HG03457 (cell line): ENCODE measurements around the gene ZBTB48.
"Not testable (repeated sequence)": the region's sequence is repeated elsewhere in the genome, so short reads cannot be mapped to it uniquely, and the experiment has no call there.

Source experiments
- ATAC-seq: cut with Tn5 transposase; IDR thresholded peaks from one replicate; pipeline ENCODE4 v1.9.1; 2021; ENCODE audit warnings: moderate number of reproducible peaks; ENCODE audit not compliant: unreplicated experiment

ZBTB48 gene

DNA sequence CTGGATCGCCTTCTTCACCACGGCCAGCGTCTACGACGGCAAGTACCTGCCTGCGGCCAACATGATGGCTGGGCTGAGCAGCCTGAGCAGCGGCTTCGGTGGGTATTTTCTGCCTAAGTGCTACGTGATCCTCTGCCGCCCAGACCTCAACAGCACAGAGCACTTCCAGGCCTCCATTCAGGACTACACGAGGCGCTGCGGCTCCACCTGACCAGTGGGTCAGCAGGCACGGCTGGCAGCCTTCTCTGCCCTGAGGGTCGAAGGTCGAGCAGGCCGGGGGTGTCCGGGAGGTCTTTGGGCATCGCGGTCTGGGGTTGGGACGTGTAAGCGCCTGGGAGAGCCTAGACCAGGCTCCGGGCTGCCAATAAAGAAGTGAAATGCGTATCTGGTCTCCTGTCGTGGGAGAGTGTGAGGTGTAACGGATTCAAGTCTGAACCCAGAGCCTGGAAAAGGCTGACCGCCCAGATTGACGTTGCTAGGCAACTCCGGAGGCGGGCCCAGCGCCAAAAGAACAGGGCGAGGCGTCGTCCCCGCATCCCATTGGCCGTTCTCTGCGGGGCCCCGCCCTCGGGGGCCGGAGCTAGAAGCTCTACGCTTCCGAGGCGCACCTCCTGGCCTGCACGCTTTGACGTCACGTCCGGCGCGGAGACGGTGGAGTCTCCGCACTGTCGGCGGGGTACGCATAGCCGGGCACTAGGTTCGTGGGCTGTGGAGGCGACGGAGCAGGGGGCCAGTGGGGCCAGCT is at the start of gene ZBTB48:
TSS of gene ZBTB48 (plus strand) at position 621 of the 745 bp plus-strand sequence. CDS start 616 bp downstream, outside the sequence.
- peak; percentile 96 for ATAC-seq

DNA sequence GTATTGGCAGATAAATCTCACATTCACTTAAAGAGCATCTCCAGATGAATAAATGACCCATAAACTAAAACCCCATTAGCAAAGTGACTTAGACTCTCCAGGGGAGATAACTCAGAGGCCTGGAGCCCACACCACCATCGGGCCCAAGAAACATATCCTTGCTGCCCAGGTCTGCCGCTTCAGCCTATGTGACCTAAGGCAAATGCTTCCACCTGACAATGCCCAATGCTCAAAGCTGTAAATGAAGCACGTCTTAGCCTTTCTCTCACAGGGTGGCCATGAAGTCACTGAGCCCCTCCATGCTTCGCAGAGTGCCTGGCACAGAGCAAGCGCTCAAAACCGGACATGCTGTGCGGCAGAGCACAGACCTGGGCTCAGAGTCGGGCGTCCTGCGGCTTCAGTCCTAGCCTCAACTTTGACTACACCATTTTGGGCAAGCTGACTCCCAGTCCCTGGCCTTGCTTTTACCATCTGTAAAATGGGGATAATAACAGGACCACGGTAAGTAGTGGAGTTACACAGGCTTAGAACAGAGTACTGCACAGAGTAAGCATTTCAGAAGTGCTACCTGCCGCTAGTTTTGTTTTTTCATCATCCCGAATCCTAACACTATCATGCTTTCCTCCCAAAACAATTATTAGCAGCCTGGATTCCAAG is 49.2 kb upstream of the ZBTB48 start:
- ATAC-seq = no peak

GRCh38 chr1:6531996-6532395 is 47.8 kb upstream of the ZBTB48 start:
- ATAC-seq = no peak

DNA sequence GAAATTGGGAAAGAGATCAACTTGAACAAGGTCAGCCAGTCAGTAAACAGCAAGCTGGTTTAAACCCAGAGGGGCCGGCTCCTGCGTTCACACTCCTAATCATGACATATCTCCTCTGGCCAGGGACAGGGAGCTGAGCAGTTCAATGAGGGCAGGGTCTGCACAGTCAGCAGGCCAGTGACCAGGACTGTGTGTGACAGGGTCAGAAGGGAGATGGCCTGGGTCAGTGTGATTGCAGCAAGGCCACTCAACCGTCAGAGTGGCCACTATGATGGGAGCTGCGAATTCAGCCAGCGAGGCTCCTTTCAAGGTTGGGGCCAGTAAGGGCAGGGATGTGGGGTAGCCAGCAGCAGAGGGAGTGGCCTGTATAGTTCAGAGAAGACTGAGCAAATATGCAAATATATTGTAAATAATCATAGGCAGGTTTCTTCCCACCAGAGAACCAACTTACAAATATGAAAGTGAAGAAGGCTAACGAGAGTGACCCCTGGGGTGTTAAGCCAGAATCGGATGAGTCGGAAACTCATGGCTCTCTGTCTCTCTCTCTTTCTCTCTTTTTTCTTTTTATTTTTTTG is 45.5 kb upstream of the ZBTB48 start:
- no peak for ATAC-seq

DNA sequence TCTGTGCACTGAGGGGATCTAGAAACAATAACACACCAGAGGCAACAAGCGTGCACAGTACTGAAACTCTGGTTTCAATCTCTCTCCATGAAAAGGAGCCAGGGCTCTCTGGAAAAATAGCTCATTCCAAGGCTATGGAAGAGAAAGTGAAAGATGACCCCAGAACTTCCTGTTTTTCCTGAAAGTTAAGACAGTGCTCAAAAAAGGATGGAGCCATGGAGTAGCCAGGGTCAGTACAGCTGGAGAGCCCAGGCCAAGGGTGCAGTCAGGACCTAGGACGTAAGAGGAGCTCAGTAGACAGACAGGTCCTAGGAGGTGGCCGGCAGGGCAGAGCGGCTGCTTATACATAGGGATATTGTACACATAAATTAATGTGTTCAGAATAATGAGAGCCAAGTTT is 44.6 kb upstream of the ZBTB48 start:
- ATAC-seq = no peak

DNA sequence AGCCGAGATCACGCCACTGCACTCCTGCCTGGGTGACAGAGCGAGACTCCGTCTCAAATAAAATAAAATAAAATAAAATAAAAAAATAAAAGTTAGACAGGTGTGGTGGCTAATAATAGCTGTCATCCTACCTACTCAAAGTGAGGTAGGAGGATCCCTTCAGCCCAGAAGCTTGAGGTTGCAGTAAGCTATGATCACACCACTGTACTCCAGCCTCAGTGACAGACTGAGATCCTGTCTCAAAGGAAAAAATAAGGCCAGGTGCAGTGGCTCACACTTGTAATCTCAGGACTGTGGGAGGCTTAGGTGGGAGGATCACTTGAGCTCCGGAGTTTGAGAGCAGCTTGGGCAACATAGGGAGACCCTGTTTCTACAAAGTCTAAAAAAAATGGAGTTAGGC is 43.5 kb upstream of the ZBTB48 start:
- ATAC-seq = no peak

- ATAC-seq = no peak
Measured at GRCh38 chr1:6538956-6539355, 40.8 kb upstream of the ZBTB48 start.

- ATAC-seq = no peak
Measured at GRCh38 chr1:6544831-6545230, 35.0 kb upstream of the ZBTB48 start.

- no peak for ATAC-seq
Measured at GRCh38 chr1:6545276-6546112, 34.3 kb upstream of the ZBTB48 start.

DNA sequence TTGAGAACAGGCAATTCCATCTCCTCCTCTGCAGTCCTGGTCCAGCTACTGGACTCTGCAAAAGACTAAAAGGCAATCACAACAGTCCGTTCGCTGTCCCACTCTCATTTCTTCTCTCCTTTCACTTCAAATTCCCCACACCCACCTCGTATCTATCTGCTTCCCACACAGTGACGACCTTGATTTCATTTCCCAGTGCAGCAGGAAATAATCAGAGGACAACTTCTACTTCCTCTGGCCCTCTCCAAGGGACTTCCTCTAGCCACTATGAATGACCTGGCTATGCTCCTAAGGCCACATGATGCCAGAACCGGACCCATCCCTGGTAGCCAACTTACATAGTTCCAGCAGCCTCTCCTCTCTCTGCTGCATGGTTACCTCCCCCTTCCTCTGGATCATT is 33.5 kb upstream of the ZBTB48 start:
- ATAC-seq = no peak

DNA sequence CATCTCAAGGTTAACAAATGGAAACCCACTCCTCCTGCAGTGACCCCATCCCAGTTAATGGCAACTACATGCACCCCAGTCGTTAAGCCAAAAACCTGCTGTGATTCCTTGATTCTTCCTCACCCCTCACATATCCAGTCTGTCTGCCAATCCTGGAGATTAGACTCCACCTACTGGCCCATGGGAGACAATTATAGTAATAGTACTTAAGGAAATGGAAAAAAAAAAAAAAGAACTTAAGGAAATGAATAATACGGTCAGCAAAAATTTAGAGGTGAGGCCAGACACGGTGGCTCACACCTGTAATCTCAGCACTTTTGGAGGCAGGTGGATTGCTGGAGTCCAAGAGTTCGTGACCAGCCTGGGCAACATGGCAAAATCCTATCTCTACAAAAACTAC is 32.5 kb upstream of the ZBTB48 start:
- no peak for ATAC-seq

GRCh38 chr1:6554031-6554906 is 25.5 kb upstream of the ZBTB48 start, which contains the start of gene NOL9:
Gene NOL9 (minus strand): TSS chr1:6554513. CDS start chr1:6554502, 11 bp downstream.
- peak; percentile 95 for ATAC-seq

DNA sequence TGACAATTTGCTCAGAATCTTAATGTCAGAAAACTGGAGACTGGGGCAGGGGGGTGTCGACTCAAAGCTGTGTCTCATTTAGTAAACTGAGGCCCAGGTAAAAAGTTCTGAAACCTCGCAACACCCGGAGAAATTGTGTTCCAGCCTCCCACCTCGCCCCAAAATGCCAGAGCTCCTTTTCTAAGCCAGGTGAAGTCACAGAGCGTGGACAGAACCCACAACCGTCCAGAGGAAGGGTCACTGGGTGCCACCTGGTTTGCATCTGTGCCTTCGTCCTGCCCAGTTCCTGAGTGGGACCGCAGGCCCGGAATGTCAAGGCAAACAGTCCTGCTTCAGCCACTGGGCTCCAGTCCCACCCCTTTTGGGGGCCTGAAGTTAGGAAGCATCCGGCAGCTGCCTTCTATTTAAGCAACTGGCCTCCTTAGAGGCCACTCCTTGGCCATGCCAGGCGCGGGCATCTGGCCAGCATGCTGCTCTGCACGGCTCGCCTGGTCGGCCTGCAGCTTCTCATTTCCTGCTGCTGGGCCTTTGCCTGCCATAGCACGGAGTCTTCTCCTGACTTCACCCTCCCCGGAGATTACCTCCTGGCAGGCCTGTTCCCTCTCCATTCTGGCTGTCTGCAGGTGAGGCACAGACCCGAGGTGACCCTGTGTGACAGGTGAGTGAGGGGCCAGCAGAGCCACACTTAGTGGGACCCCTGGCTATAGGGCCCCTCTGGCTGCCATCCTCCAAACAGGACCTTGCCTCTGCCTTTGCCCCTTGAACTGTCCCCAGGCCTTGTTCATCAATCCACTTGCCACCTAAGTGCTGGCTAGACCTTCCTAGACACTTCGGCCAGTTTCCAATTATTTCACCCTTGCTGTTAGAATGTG is 24.7 kb upstream of the ZBTB48 start, which contains the start of gene TAS1R1:
TSS of gene TAS1R1 (plus strand) at position 401 of the 872 bp plus-strand sequence. CDS start at position 468, 67 bp downstream.
- ATAC-seq = no peak

DNA sequence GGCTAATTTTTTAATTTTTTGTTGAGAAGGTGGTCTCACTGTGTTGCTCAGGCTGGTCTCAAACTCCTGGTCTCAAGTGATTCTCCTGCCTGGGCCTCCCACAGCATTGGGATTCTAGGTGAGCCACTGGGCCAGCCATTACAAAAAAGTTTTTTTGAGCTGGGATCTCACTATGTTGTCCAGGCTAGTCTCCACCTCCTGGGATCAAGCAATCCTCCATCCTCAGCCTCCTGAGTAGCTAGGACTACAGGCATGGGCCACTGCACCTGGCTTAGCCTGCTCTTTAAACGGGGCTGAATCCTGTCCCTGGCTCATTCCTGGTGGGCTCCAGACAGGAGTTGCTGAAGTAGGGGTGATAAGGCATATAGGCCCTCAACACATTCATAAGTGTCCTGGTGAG is 22.2 kb upstream of the ZBTB48 start:
- no peak for ATAC-seq

- ATAC-seq = not testable (repeated sequence)
Measured at GRCh38 chr1:6559161-6559560, 20.6 kb upstream of the ZBTB48 start.

DNA sequence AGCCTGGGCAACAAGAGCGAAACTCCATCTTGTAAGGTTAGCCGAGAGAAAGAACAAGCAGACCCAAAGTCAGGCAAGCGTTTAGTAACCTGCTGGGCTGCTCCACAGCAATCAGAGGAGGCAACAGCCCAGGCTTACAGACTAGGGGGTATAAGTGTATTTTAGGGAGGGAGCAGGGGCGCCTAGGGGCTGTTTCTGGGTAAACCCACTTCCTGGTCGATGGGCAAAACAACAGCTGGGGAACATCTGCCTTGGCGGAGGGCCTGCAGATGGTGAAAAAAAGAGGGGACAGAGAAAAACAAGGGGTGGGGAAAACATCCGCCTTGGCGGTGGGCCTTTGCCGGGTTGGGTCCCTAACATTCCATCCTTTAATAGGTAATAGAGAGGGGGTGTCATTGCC is 19.5 kb upstream of the ZBTB48 start:
- no peak for ATAC-seq

GRCh38 chr1:6569033-6569432 is 10.8 kb upstream of the ZBTB48 start:
- ATAC-seq = no peak

- no peak for ATAC-seq
Measured at GRCh38 chr1:6570100-6570499, 9.7 kb upstream of the ZBTB48 start.

DNA sequence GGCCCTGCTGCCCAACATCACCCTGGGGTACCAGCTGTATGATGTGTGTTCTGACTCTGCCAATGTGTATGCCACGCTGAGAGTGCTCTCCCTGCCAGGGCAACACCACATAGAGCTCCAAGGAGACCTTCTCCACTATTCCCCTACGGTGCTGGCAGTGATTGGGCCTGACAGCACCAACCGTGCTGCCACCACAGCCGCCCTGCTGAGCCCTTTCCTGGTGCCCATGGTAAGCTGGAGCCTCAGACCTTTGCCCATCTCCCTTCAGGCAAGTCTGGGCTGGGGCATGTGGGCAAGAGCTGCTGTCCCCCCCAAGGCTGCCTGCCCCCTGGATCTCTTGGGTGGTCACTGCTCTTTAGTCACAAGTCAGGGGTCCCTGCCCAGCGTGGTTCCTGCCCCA is 8.8 kb upstream of the ZBTB48 start:
- no peak for ATAC-seq
